HG02798 (cell line): ENCODE results near the gene PRUNE1.

ENCODE experiments used
- ATAC-seq: cut with Tn5 transposase; IDR thresholded peaks from one replicate; pipeline ENCODE4 v1.9.1; 2021; ENCODE audit warnings: mild to moderate bottlenecking; ENCODE audit not compliant: unreplicated experiment, poor library complexity

Gene PRUNE1

GRCh38 chr1:151008244-151009205 is at the start of gene PRUNE1:
TSS of gene PRUNE1 (plus strand) at chr1:151008449. CDS start at chr1:151008633, 184 bp downstream.
- ATAC-seq = peak; percentile 93

- no peak for ATAC-seq
Measured at GRCh38 chr1:150960646-150961045, 47.6 kb upstream of the PRUNE1 start.

- ATAC-seq = no peak
Measured at GRCh38 chr1:150961756-150962155, 46.5 kb upstream of the PRUNE1 start.

- no peak for ATAC-seq
Measured at GRCh38 chr1:150963321-150964163, 44.7 kb upstream of the PRUNE1 start.

- no peak for ATAC-seq
Measured at GRCh38 chr1:150964164-150964489, 44.1 kb upstream of the PRUNE1 start.

- no peak for ATAC-seq
Measured at GRCh38 chr1:150965605-150966004, 42.6 kb upstream of the PRUNE1 start.

GRCh38 chr1:150966011-150966410 is 42.2 kb upstream of the PRUNE1 start:
- ATAC-seq = no peak

- ATAC-seq = no peak
Measured at GRCh38 chr1:150967936-150968335, 40.3 kb upstream of the PRUNE1 start.

- ATAC-seq = no peak
Measured at GRCh38 chr1:150968491-150968890, 39.8 kb upstream of the PRUNE1 start.

- no peak for ATAC-seq
Measured at GRCh38 chr1:150969626-150970025, 38.6 kb upstream of the PRUNE1 start.

GRCh38 chr1:150970808-150971582 is 37.3 kb upstream of the PRUNE1 start:
- ATAC-seq = no peak

- no peak for ATAC-seq
Measured at GRCh38 chr1:150971583-150972416, 36.4 kb upstream of the PRUNE1 start.

- ATAC-seq = no peak
Measured at GRCh38 chr1:150972417-150972940, 35.8 kb upstream of the PRUNE1 start.

GRCh38 chr1:150973258-150973835 is 34.9 kb upstream of the PRUNE1 start:
- ATAC-seq = no peak

- peak; percentile 63 for ATAC-seq
Measured at GRCh38 chr1:150973836-150974579, 34.2 kb upstream of the PRUNE1 start.

GRCh38 chr1:150974580-150975478 is 33.4 kb upstream of the PRUNE1 start, which contains the start of gene CERS2:
TSS of gene CERS2 (minus strand) at chr1:150974835. CDS start at chr1:150969090, 5,745 bp downstream.
- peak; percentile 62 for ATAC-seq

GRCh38 chr1:150976401-150976821 is 31.8 kb upstream of the PRUNE1 start:
- no peak for ATAC-seq
